ENCODE measurements around the gene SRGAP1. TPM values are rescaled to one million over a fixed set of nuclear protein-coding genes. Genes with fewer than 3 reads are reported as not detected.

SRGAP1 gene
- total and polyA plus RNA-seq, 2 of the 8 experiments (the other 6 are each of a cell fraction or from before 2014, with no cell fraction given), result 3.2 to 7.3 TPM

DNA sequence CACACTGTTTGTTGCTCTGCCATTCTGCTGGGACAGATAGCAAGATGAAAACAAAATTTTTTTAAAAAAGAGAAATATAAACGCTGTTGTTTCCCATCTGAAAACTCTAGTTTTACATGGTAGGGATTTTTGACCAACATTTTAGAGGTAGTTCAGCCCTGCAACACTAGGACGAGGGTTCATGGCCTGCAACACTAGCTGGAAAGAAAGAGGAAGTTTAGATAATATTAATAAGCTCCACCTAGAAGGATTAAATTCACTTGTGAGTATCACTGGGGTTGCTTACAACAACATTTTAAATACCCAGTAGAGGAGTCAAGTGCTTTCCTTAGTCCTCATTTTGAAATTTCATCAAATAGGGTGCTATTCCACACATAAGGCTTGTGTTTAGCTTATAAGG lies 68.2 kb downstream of the SRGAP1 start:
- FAIRE-seq (no peak), DNase-seq (ENCODE audit: low read depth in 1 of 2, low spot score in 2 of 2) (no peak)
- Histone ChIP-seq H3K79me2 (ENCODE audit: control insufficient read depth in 1 of 2, insufficient read depth in 2 of 2, low read length in 2 of 2) (no peaks in the 10 kb centered on the region), H3K9ac (replicated peaks in 1 of 4; ENCODE audit: extremely low read depth in 1 of 4, low read depth in 3 of 4, low read length in 3 of 4) (no peak overlapping the region), H2BK5ac (ENCODE audit: low read depth, low read length) (no peak overlapping the region), H3K23me2 (ENCODE audit: low read depth, low read length) (no peaks in the 10 kb centered on the region), H3K9me3 (ENCODE audit: insufficient read depth in 2 of 2, low read depth in 1 of 2, low read length in 1 of 2) (no peaks in the 10 kb centered on the region), H3K4me3 (ENCODE audit: extremely low read depth in 1 of 4, insufficient read depth in 2 of 4, low read depth in 3 of 4, low read length in 4 of 4) (no peak overlapping the region), H3K4me2 (ENCODE audit: insufficient read depth in 1 of 2, low read depth in 2 of 2, low read length in 2 of 2) (no peak overlapping the region), H2BK20ac (ENCODE audit: low read length) (no peak overlapping the region), H4K5ac (ENCODE audit: insufficient read length, low read depth, low read length) (no peak overlapping the region), H2BK15ac (ENCODE audit: low read length) (no peak overlapping the region), H4K20me1 (replicated peaks in 1 of 2; ENCODE audit: control insufficient read depth in 1 of 2, insufficient read depth in 2 of 2, low read length in 2 of 2) (no peaks in the 10 kb centered on the region), H3K27me3 (replicated peaks in 1 of 4; ENCODE audit: control insufficient read depth in 3 of 4, extremely low read depth in 1 of 4, insufficient read depth in 3 of 4, low read length in 3 of 4) (no peaks in the 10 kb centered on the region), H3K56ac (replicated peaks; ENCODE audit: insufficient read length, low read depth, low read length) (no peak overlapping the region), H2AFZ (ENCODE audit: low read length) (no peak overlapping the region), H2AK5ac (ENCODE audit: low read depth, low read length) (no peak overlapping the region), H3K36me3 (ENCODE audit: control insufficient read depth in 2 of 4, insufficient read depth in 4 of 4, low read length in 3 of 4) (no peaks in the 10 kb centered on the region), H2BK120ac (replicated peaks; ENCODE audit: low read depth, low read length) (no peak overlapping the region), H3K4me1 (replicated peaks in 1 of 4; ENCODE audit: control insufficient read depth in 3 of 4, insufficient read depth in 4 of 4, low read length in 3 of 4) (no peaks in the 10 kb centered on the region; a peak in 1 of 7 replicates), H4K8ac (ENCODE audit: extremely low read depth, insufficient read depth, low read length) (no peak overlapping the region), H3K14ac (ENCODE audit: insufficient read length) (no peak overlapping the region), H3K27ac (ENCODE audit: low read depth, low read length) (no peak overlapping the region), H3K18ac (ENCODE audit: extremely low read depth, low read length) (no peak overlapping the region), H3K23ac (ENCODE audit: insufficient read length) (no peak overlapping the region), H3K4ac (replicated peaks; ENCODE audit: insufficient read length, low read depth, low read length) (no peak overlapping the region), H4K91ac (replicated peaks; ENCODE audit: insufficient read length, low read length) (no peak overlapping the region), H2BK12ac (ENCODE audit: low read depth, low read length) (no peak overlapping the region), H3K79me1 (ENCODE audit: low read depth, low read length) (no peaks in the 10 kb centered on the region)
- TF ChIP-seq CEBPB (IDR thresholded peaks at IDR 0.05; ENCODE audit: low read depth, low read length) (no peak), RFX5 (IDR thresholded peaks at IDR 0.05; ENCODE audit: borderline replicate concordance, low read depth, low read length) (no peak)
- ChIA-PET POLR2A (ENCODE audit: partially characterized antibody) (no interaction called here), CTCF (ENCODE audit: partially characterized antibody) (interaction anchor here (0.6 to 0.9 kb wide), 3 partner anchors 17 to 262 kb away, joined by 3 to 4 read pairs (median 3); no protein-coding TSS in a partner anchor)
- 82% methylated on average over 2 of the region's 2 CpGs; no CpG with 5 or more reads in 1 of the 2 experiments for WGBS, 2 experiments (ENCODE audit: extremely low coverage in 1 of 2, insufficient coverage in 1 of 2, insufficient read length in 1 of 2, insufficient replicate concordance in 2 of 2, low coverage in 1 of 2, low lambda C conversion rate in 2 of 2, missing lambda C conversion rate in 1 of 2)
